ENCODE results near the gene TANGO6. TPM values are rescaled to one million over a fixed set of nuclear protein-coding genes. Genes with fewer than 3 reads are reported as not detected.

Gene TANGO6
- total RNA-seq, 1 donor from 2014 or later: 11.1 TPM

DNA sequence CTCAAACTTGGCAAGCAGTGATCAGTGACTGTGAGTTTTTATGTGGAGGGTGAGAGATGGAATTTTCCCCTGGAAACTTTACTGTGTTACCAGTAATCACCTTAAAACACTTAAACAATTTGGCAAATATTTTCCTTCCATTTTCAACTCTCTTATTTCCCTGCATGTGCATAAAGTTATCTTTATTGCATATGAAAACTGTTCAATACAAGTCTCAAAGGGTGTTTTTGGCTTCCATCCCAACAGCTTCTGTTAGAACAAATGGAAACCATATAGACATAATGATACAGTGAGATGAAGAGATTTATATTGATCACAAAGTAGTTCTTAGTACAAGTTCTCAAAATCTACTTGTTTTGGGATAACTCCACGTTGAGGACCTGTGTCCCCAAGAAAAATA lies 36.4 kb upstream of the TANGO6 start:
- H3K9me3 Mint-ChIP-seq (ENCODE audit: low read depth): no peaks in the 10 kb centered on the region
- H3K36me3 Mint-ChIP-seq (ENCODE audit: low read depth): peaks cover 1% of the 10 kb centered on the region
- no peak for DNase-seq (ENCODE audit: low spot score)
- H3K27ac Mint-ChIP-seq (ENCODE audit: unreplicated experiment): no peak overlapping the region
- no peak overlapping the region for H3K4me3 Mint-ChIP-seq (ENCODE audit: unreplicated experiment)
- H3K4me1 Mint-ChIP-seq (ENCODE audit: low read depth): peaks cover 11% of the 10 kb centered on the region
- H3K27me3 Mint-ChIP-seq (ENCODE audit: low read depth): no peaks in the 10 kb centered on the region
- TF ChIP-seq CTCF (IDR thresholded peaks at IDR 0.05): no peak

DNA sequence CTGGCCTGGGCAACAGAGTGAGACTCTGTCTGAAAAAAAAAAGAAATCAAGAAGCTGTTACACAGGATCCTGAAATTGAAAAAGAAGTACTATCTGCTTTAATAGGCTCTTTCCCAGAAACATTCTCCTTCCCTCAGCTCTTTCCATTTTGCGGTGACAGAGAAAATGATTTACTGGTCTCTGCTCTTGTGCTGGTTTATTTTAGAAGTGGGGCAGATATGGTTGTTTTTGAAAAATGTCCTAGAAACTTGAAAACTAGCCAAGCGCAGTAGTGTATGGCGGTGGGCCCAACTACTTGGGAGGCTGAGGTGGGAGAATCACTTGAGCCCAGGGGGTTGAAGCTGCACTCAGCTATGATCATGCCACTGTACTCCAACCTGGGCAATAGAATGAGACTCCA lies 28.8 kb upstream of the TANGO6 start:
- Mint-ChIP-seq H3K4me1 (ENCODE audit: low read depth) (peaks cover 11% of the 10 kb centered on the region), H3K4me3 (ENCODE audit: unreplicated experiment) (no peak overlapping the region), H3K9me3 (ENCODE audit: low read depth) (no peaks in the 10 kb centered on the region), H3K27me3 (ENCODE audit: low read depth) (no peaks in the 10 kb centered on the region), H3K36me3 (ENCODE audit: low read depth) (peaks cover 1% of the 10 kb centered on the region), H3K27ac (ENCODE audit: unreplicated experiment) (no peak overlapping the region)
- DNase-seq (ENCODE audit: low spot score): no peak
- TF ChIP-seq CTCF (IDR thresholded peaks at IDR 0.05): no peak

DNA sequence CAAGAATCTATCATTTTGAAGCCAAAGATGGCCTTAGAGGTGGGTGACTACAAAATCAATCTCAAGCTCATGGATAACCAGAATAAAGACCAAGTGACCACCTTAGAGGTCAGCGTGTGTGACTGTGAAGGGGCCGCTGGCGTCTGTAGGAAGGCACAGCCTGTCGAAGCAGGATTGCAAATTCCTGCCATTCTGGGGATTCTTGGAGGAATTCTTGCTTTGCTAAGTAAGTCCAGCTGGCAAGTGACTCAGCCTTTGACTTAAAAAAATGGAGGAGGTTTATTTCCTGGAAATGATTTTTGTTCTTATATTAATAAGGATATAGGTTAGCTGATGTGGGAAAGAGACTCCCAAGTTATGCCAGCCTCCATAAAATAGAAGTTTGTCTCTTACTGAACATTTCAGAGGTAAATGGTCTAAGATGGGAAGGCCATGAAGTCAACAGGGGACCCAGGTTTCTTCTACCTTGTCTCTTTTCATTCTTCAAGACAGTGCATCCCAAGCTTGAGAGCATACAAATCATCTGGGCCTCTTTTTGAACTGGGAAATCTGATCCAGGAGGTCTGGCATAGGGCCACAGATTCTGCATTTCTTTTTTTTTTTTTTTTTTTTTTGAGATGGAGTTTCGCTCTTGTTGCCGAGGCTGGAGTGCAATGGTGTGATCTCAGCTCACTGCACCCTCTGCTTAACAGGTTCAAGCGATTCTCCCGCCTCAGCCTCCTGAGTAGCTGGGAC lies 19.8 kb upstream of the TANGO6 start:
- TF ChIP-seq CTCF (IDR thresholded peaks at IDR 0.05): no peak
- Mint-ChIP-seq H3K9me3 (ENCODE audit: low read depth) (peaks cover 6% of the 10 kb centered on the region), H3K27ac (ENCODE audit: unreplicated experiment) (peak overlapping the region; percentile 98), H3K4me1 (ENCODE audit: low read depth) (peaks cover 30% of the 10 kb centered on the region), H3K36me3 (ENCODE audit: low read depth) (no peaks in the 10 kb centered on the region), H3K27me3 (ENCODE audit: low read depth) (no peaks in the 10 kb centered on the region), H3K4me3 (ENCODE audit: unreplicated experiment) (peak overlapping the region; percentile 51)
- no peak for DNase-seq (ENCODE audit: low spot score)

- H3K36me3 Mint-ChIP-seq (ENCODE audit: low read depth): no peaks in the 10 kb centered on the region
- no peak for DNase-seq (ENCODE audit: low spot score)
- peak overlapping the region; percentile 5 for H3K27ac Mint-ChIP-seq (ENCODE audit: unreplicated experiment)
Measured at GRCh38 chr16:68825427-68825826, 17.9 kb upstream of the TANGO6 start.

DNA sequence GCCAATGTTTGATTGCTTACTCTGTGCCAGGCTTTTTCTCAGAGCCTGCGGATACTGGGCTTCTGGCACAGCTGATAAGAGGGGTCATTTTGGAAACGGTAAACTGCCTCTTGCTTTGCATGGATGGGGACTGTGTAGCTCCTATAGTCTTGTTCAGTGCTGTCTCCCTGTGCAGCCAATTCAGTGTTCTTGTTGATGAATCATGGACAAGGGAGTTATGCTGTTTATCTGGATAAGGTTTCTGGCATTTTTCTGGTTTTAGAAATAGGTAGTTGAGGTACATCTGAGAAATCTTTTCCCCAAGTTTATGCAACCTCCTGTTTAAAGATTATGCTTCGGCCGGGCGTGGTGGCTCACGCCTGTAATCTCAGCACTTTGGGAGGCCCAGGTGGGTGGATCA lies 16.7 kb upstream of the TANGO6 start:
- no peak overlapping the region for H3K4me3 Mint-ChIP-seq (ENCODE audit: unreplicated experiment)
- H3K36me3 Mint-ChIP-seq (ENCODE audit: low read depth): no peaks in the 10 kb centered on the region
- no peak for TF ChIP-seq CTCF (IDR thresholded peaks at IDR 0.05)
- no peak for DNase-seq (ENCODE audit: low spot score)
- H3K9me3 Mint-ChIP-seq (ENCODE audit: low read depth): peaks cover 6% of the 10 kb centered on the region
- H3K27me3 Mint-ChIP-seq (ENCODE audit: low read depth): no peaks in the 10 kb centered on the region
- H3K4me1 Mint-ChIP-seq (ENCODE audit: low read depth): peaks cover 27% of the 10 kb centered on the region
- no peak overlapping the region for H3K27ac Mint-ChIP-seq (ENCODE audit: unreplicated experiment)

More at GRCh38 chr16:68825427-68825826, 17.9 kb upstream of the TANGO6 start:
- TF ChIP-seq CTCF (IDR thresholded peaks at IDR 0.05): no peak
- Mint-ChIP-seq H3K27me3 (ENCODE audit: low read depth) (no peaks in the 10 kb centered on the region), H3K9me3 (ENCODE audit: low read depth) (peaks cover 6% of the 10 kb centered on the region), H3K4me1 (ENCODE audit: low read depth) (peaks cover 30% of the 10 kb centered on the region), H3K4me3 (ENCODE audit: unreplicated experiment) (no peak overlapping the region)
